K562 (cell line): ENCODE measurements around the gene NT5E. TPM values are rescaled to one million over a fixed set of nuclear protein-coding genes. Genes with fewer than 3 reads are reported as not detected.

Experiments
- ATAC-seq: fragments of 200-7000 bp; cut with Tn5 transposase; 3 replicates; pipeline ENCODE4 v1.9.1; 2020; ENCODE audit warnings: moderate library complexity
- BruUV-seq: library from RNA; stranded (reverse); fragments of 400-500 nt; replicated peaks from 2 replicates; lab custom pipeline; 2021; lab: Mats Ljungman, UMichigan
- CTCF ChIA-PET: fragments of 300-600 bp; formaldehyde crosslinking; extraction: SDS; loops from one replicate; lab custom pipeline; 2021; ENCODE audit warnings: low intra/inter-chr PET ratio; lab: Yijun Ruan, JAX
- POLR2A ChIA-PET: fragments of 300-600, 350-650 bp; sonication (Branson Sonifier 250); formaldehyde crosslinking; extraction: SDS; loops from one replicate; lab custom pipeline; 2021; ENCODE audit warnings: antibody characterized with exemption, inconsistent platforms; lab: Yijun Ruan, JAX
- DNase-seq, 4 experiments: peaks; one replicate each; pipeline versions ENCODE4 v3.0.0 to v3.0.0-alpha.2; 2011 to 2018; ENCODE audit warnings: low spot score in 3 of 4, mixed read lengths in 3 of 4; ENCODE audit errors: extremely low read depth in 1 of 4
- FAIRE-seq: peaks from 2 replicates; lab custom pipeline; 2011; peaks lifted over from hg19 to GRCh38; lab: Jason Lieb, UNC
- H2AFZ ChIP-seq: 2 replicates; pipeline ENCODE4 v1.6.0; 2011; ENCODE audit warnings: low read depth, low read length, control low read depth, inconsistent platforms
- H3K27ac ChIP-seq: fragments of 200-600 bp; 3 replicates; pipeline ENCODE4 v1.8.0; 2011; ENCODE audit warnings: low read depth, mild to moderate bottlenecking, control low read depth, inconsistent platforms, low read length, moderate library complexity, mixed read lengths; ENCODE audit errors: extremely low read depth
- H3K27me3 ChIP-seq, 2 experiments: fragments of 300-600 bp in 1 of 2; 2 replicates in 1 of 2; 3 replicates in 1 of 2; pipeline versions ENCODE4 v1.6.0 to v1.8.0; 2011; ENCODE audit warnings: inconsistent platforms in 2 of 2, low read length in 2 of 2, mild to moderate bottlenecking in 1 of 2, mixed read lengths in 1 of 2, moderate library complexity in 1 of 2; ENCODE audit not compliant: control insufficient read depth in 2 of 2, insufficient read depth in 2 of 2
- H3K36me3 ChIP-seq: fragments of 300-600 bp; 3 replicates; pipeline ENCODE4 v1.8.0; 2011; ENCODE audit warnings: mild to moderate bottlenecking, low read length, inconsistent platforms; ENCODE audit not compliant: control insufficient read depth, insufficient read depth
- H3K4me1 ChIP-seq, 2 experiments: fragments of 200-600 bp in 1 of 2; replicated peaks in 1 of 2; 2 replicates in 1 of 2; 3 replicates in 1 of 2; pipeline versions ENCODE4 v1.5.1 to v1.8.0; 2011; ENCODE audit warnings: inconsistent platforms in 2 of 2, low read length in 2 of 2, mild to moderate bottlenecking in 1 of 2, mixed read lengths in 1 of 2, moderate library complexity in 1 of 2; ENCODE audit not compliant: control insufficient read depth in 2 of 2, insufficient read depth in 2 of 2
- H3K4me2 ChIP-seq: 2 replicates; pipeline ENCODE4 v1.6.1; 2011; ENCODE audit warnings: low read length, control low read depth, inconsistent platforms, mixed read lengths; ENCODE audit not compliant: insufficient read depth
- H3K4me3 ChIP-seq: fragments of 200-600 bp; sonication (generic), shearing (Covaris generic); 2 replicates; pipeline ENCODE4 v1.5.1; 2016; ENCODE audit warnings: control low read depth, inconsistent platforms
- H3K79me2 ChIP-seq: fragments of 200-600 bp; 3 replicates; pipeline ENCODE4 v1.8.0; 2011; ENCODE audit warnings: low read length, inconsistent platforms; ENCODE audit not compliant: control insufficient read depth, insufficient read depth
- H3K9ac ChIP-seq, 2 experiments: 2 replicates each; pipeline versions ENCODE4 v1.6.0 to v1.6.1; 2011; ENCODE audit warnings: low read depth in 2 of 2, low read length in 2 of 2, control low read depth in 1 of 2, inconsistent platforms in 1 of 2, mild to moderate bottlenecking in 1 of 2, mixed read lengths in 1 of 2; ENCODE audit not compliant: insufficient read depth in 1 of 2
- H3K9me1 ChIP-seq: one replicate; pipeline ENCODE4 v1.6.0; 2011; ENCODE audit warnings: inconsistent platforms, mild to moderate bottlenecking, low read length, moderate library complexity; ENCODE audit not compliant: control insufficient read depth, insufficient read depth
- H3K9me3 ChIP-seq: replicated peaks from 2 replicates; pipeline ENCODE4 v1.5.1; 2011; ENCODE audit warnings: low read depth, low read length, inconsistent platforms; ENCODE audit not compliant: control insufficient read depth, insufficient read depth
- H4K20me1 ChIP-seq: replicated peaks from 2 replicates; pipeline ENCODE4 v1.6.1; 2011; ENCODE audit warnings: low read length, inconsistent platforms, mixed read lengths; ENCODE audit not compliant: control insufficient read depth, insufficient read depth
- CBFA2T2 ChIP-seq: fragments of 450-650 bp; conservative IDR thresholded peaks from 2 replicates; pipeline ENCODE4 v1.6.1; 2017; ENCODE audit warnings: mild to moderate bottlenecking
- FOSL1 ChIP-seq: fragments of 200-800 bp; sonication (Bioruptor generic); conservative IDR thresholded peaks from 2 replicates; pipeline ENCODE4 v1.6.1; 2016; ENCODE audit warnings: missing genetic modification characterization, missing compliant biosample characterization
- PTTG1 ChIP-seq: fragments of 450-650 bp; IDR thresholded peaks from 2 replicates; pipeline ENCODE4 v1.6.1; 2016; ENCODE audit warnings: low read depth, mild to moderate bottlenecking, missing genetic modification characterization, missing compliant biosample characterization
- RNF2 ChIP-seq: sonication (generic); IDR thresholded peaks from 2 replicates; pipeline ENCODE4 v1.6.1; 2016
- SRSF1 ChIP-seq: fragments of 200-400 bp; formaldehyde crosslinking; IDR thresholded peaks from 2 replicates; pipeline ENCODE4 v1.6.1; 2017; ENCODE audit warnings: mild to moderate bottlenecking, low read depth, low read length, moderate library complexity
- TFE3 ChIP-seq: fragments of 450-650 bp; formaldehyde crosslinking; IDR thresholded peaks from 2 replicates; pipeline ENCODE4 v1.4.0; 2020; ENCODE audit warnings: mild to moderate bottlenecking, mixed read lengths
- THRAP3 ChIP-seq: fragments of 450-650 bp; IDR thresholded peaks from 2 replicates; pipeline ENCODE4 v1.6.1; 2016; ENCODE audit warnings: mild to moderate bottlenecking, inconsistent platforms, borderline replicate concordance
- THRB ChIP-seq: fragments of 450-650 bp; formaldehyde crosslinking; conservative IDR thresholded peaks from 2 replicates; pipeline ENCODE4 v1.4.0; 2022; ENCODE audit warnings: mild to moderate bottlenecking, missing genetic modification characterization
- ZNF24 ChIP-seq: fragments of 450-650 bp; IDR thresholded peaks from 2 replicates; pipeline ENCODE4 v1.6.1; 2016
- ZNF589 ChIP-seq: fragments of 200-800 bp; sonication (Bioruptor generic); IDR thresholded peaks from 2 replicates; pipeline ENCODE4 v1.6.1; 2016; ENCODE audit warnings: low read depth, missing genetic modification characterization, missing compliant biosample characterization
- WGBS: fragments of 100-300 bp; shearing (Covaris generic); methylation state at CpG from one replicate; pipeline ENCODE4 v1.1.6; 2016; ENCODE audit warnings: low coverage, mixed read lengths; ENCODE audit not compliant: insufficient coverage; ENCODE audit errors: missing lambda C conversion rate; 5-methylcytosine and 5-hydroxymethylcytosine counted together
- in situ Hi-C: fragments of 300-500 bp; cut with MboI; formaldehyde crosslinking; loops from 4 replicates; pipeline ENCODE4 v1.15.0; 2018; ENCODE audit warnings: inconsistent platforms, mixed read lengths
- intact Hi-C: fragments of 100-400 bp; cut with micrococcal nuclease; formaldehyde crosslinking; loops from 2 replicates; pipeline ENCODE4 v1.14.2; 2022
- polyA plus RNA-seq, 8 experiments: library from polyadenylated mRNA; depleted of rRNA in 4 of 8; stranded (reverse) in 5 of 8; unstranded in 3 of 8; fragments of >200 nt; fragmentation: Nextera tagmentation in 2 of 8; fragmentation: Illumina TruSeq in 1 of 8; extraction: Ambion mirVana in 2 of 8; extraction: Trizol in 1 of 8; gene quantifications; 2 replicates each; pipeline versions ENCODE4 v1.2.1 to v1.2.3, GENCODE V29; 2011 to 2014; ENCODE audit warnings: inconsistent platforms in 1 of 8, missing spikeins in 1 of 8
- total RNA-seq, 7 experiments: library from RNA; depleted of rRNA in 6 of 7; stranded (reverse); fragments of >200 nt in 6 of 7; fragmentation: Illumina TruSeq in 2 of 7; extraction: Trizol in 2 of 7; gene quantifications; 2 replicates each; pipeline versions ENCODE4 v1.2.1 to v1.2.3, GENCODE V29; 2011 to 2021; ENCODE audit warnings: low replicate concordance in 1 of 7

The NT5E gene
- total and polyA plus RNA-seq, 9 of the 15 experiments (the other 6 are each of a cell fraction or from before 2014, with no cell fraction given) = 0.01 to 0.13 TPM; not detected in 7

GRCh38 chr6:85429346-85429745, 20.5 kb upstream of the NT5E start (continued):
- no peak for TF ChIP-seq CBFA2T2
- TF ChIP-seq, all 486 proteins: peak for 0

GRCh38 chr6:85431271-85431670, 18.6 kb upstream of the NT5E start:
- no TSS peak for BruUV-seq
- Histone ChIP-seq H3K9ac (no peak overlapping the region), H3K9me3 (no peaks in the 10 kb centered on the region), H3K27me3 (no peaks in the 10 kb centered on the region), H3K36me3 (no peaks in the 10 kb centered on the region), H3K79me2 (no peaks in the 10 kb centered on the region), H3K27ac (no peak overlapping the region), H3K4me3 (no peak overlapping the region), H3K9me1 (no peaks in the 10 kb centered on the region), H2AFZ (no peak overlapping the region), H3K4me1 (no peaks in the 10 kb centered on the region), H4K20me1 (no peaks in the 10 kb centered on the region), H3K4me2 (no peak overlapping the region)
- ATAC-seq (no peak), FAIRE-seq (no peak), DNase-seq (no peak)
- intact Hi-C loops (no loop called here), in situ Hi-C loops (no loop called here)
- ChIA-PET CTCF (no interaction called here), POLR2A (no interaction called here)
- WGBS = 0% methylated on average over 3 of the region's 3 CpGs
- TF ChIP-seq FOSL1 (no peak), RNF2 (no peak), PTTG1 (tag) (no peak), SRSF1 (no peak), THRB (CRISPR knock-in tag) (no peak), TFE3 (CRISPR knock-in tag) (no peak), THRAP3 (no peak), ZNF589 (CRISPR knock-in tag) (no peak), ZNF24 (no peak)
